Measurements from ENCODE around the gene AIPL1. TPM values are rescaled to one million over a fixed set of nuclear protein-coding genes. Genes with fewer than 3 reads are reported as not detected.

The AIPL1 gene
- total and polyA plus RNA-seq, 2 donors (not counting 1 experiment from before 2014, with no cell fraction given) = not detected

GRCh38 chr17:6387442-6387841, 47.5 kb downstream of the AIPL1 start:
- Histone ChIP-seq H3K27ac (ENCODE audit: low read length in 2 of 2) (no peak overlapping the region), H3K9me3 (ENCODE audit: control extremely low read depth in 1 of 3, control insufficient read depth in 2 of 3, insufficient read depth in 1 of 3, low read length in 2 of 3) (peaks cover 0 to 3% (median 0%) of the 10 kb centered on the region in 3 donors), H4K20me1 (ENCODE audit: control insufficient read depth, insufficient read depth, low read length, poor library complexity, severe bottlenecking) (no peaks in the 10 kb centered on the region), H3K4me3 (ENCODE audit: control extremely low read depth in 1 of 5, extremely low read depth in 1 of 5, insufficient read depth in 1 of 5, low read depth in 2 of 5, low read length in 4 of 5) (no peak overlapping the region), H3K4me2 (replicated peaks; ENCODE audit: low read depth, low read length, poor library complexity, severe bottlenecking) (no peak overlapping the region), H3K9ac (ENCODE audit: low read length) (no peak overlapping the region), H3K36me3 (replicated peaks in 1 of 2; ENCODE audit: control extremely low read depth in 1 of 2, control insufficient read depth in 1 of 2, extremely low read depth in 1 of 2, insufficient read depth in 2 of 2, low read length in 1 of 2) (no peaks in the 10 kb centered on the region), H3K27me3 (replicated peaks in 1 of 4; ENCODE audit: control extremely low read depth in 1 of 4, control insufficient read depth in 3 of 4, insufficient read depth in 4 of 4, low read length in 3 of 4) (peaks cover 0 to 7% (median 0%) of the 10 kb centered on the region in 4 experiments), H3K79me2 (ENCODE audit: control insufficient read depth, insufficient read depth, low read length) (no peaks in the 10 kb centered on the region), H3K4me1 (ENCODE audit: control insufficient read depth in 2 of 2, insufficient read depth in 2 of 2, low read length in 2 of 2) (no peaks in the 10 kb centered on the region), H2AFZ (ENCODE audit: insufficient read depth, low read depth, low read length, poor library complexity, severe bottlenecking) (no peak overlapping the region)
- Mint-ChIP-seq H3K4me1 (no peaks in the 10 kb centered on the region), H3K27ac (no peak overlapping the region), H3K27me3 (peaks cover 15% of the 10 kb centered on the region), H3K9me3 (ENCODE audit: insufficient read depth) (no peaks in the 10 kb centered on the region), H3K4me3 (no peak overlapping the region)
- POLR2A ChIA-PET = no interaction called here
- DNase-seq = no peak
- intact Hi-C loops (cut with micrococcal nuclease) = no loop called here
- TF ChIP-seq CTCF (IDR thresholded peaks at IDR 0.05) (no peak), EZH2 (IDR thresholded peaks at IDR 0.05; ENCODE audit: borderline replicate concordance, insufficient read depth, low read depth, low read length, poor library complexity, severe bottlenecking) (no peak)
- CTCF ChIA-PET = no interaction called here
- WGBS (ENCODE audit: insufficient coverage) = 82% methylated on average over 4 of the region's 4 CpGs
- ATAC-seq (ENCODE audit: low read depth) = no peak

- Histone ChIP-seq H3K4me3 (ENCODE audit: control extremely low read depth in 1 of 5, extremely low read depth in 1 of 5, insufficient read depth in 1 of 5, low read depth in 2 of 5, low read length in 4 of 5) (no peak overlapping the region), H3K36me3 (replicated peaks in 1 of 2; ENCODE audit: control extremely low read depth in 1 of 2, control insufficient read depth in 1 of 2, extremely low read depth in 1 of 2, insufficient read depth in 2 of 2, low read length in 1 of 2) (no peaks in the 10 kb centered on the region), H4K20me1 (ENCODE audit: control insufficient read depth, insufficient read depth, low read length, poor library complexity, severe bottlenecking) (no peaks in the 10 kb centered on the region), H3K4me1 (ENCODE audit: control insufficient read depth in 2 of 2, insufficient read depth in 2 of 2, low read length in 2 of 2) (no peaks in the 10 kb centered on the region), H3K4me2 (replicated peaks; ENCODE audit: low read depth, low read length, poor library complexity, severe bottlenecking) (no peak overlapping the region), H3K9me3 (ENCODE audit: control extremely low read depth in 1 of 3, control insufficient read depth in 2 of 3, insufficient read depth in 1 of 3, low read length in 2 of 3) (peaks cover 0 to 3% (median 0%) of the 10 kb centered on the region in 3 donors), H3K27me3 (replicated peaks in 1 of 4; ENCODE audit: control extremely low read depth in 1 of 4, control insufficient read depth in 3 of 4, insufficient read depth in 4 of 4, low read length in 3 of 4) (peaks cover 0 to 7% (median 0%) of the 10 kb centered on the region in 4 experiments), H2AFZ (ENCODE audit: insufficient read depth, low read depth, low read length, poor library complexity, severe bottlenecking) (no peak overlapping the region), H3K9ac (ENCODE audit: low read length) (no peak overlapping the region), H3K27ac (ENCODE audit: low read length in 2 of 2) (no peak overlapping the region), H3K79me2 (ENCODE audit: control insufficient read depth, insufficient read depth, low read length) (no peaks in the 10 kb centered on the region)
- 95% methylated on average over 9 of the region's 9 CpGs for WGBS (ENCODE audit: insufficient coverage)
- no peaks in the 10 kb centered on the region for H3K4me1 Mint-ChIP-seq
- no peak overlapping the region for H3K4me3 Mint-ChIP-seq
- ChIA-PET CTCF (no interaction called here), POLR2A (no interaction called here)
- no peak for ATAC-seq (ENCODE audit: low read depth)
- intact Hi-C loops (cut with micrococcal nuclease) = no loop called here
- TF ChIP-seq EZH2 (IDR thresholded peaks at IDR 0.05; ENCODE audit: borderline replicate concordance, insufficient read depth, low read depth, low read length, poor library complexity, severe bottlenecking) (no peak), CTCF (IDR thresholded peaks at IDR 0.05) (no peak)
- no peak for DNase-seq
- H3K27ac Mint-ChIP-seq = no peak overlapping the region
- peaks cover 16% of the 10 kb centered on the region for H3K27me3 Mint-ChIP-seq
- no peaks in the 10 kb centered on the region for H3K9me3 Mint-ChIP-seq (ENCODE audit: insufficient read depth)
Measured at GRCh38 chr17:6386041-6386630, 48.8 kb downstream of the AIPL1 start.
